ENCODE data around the gene SLC16A5.
"Not testable (repeated sequence)": the region's sequence is repeated elsewhere in the genome, so short reads cannot be mapped to it uniquely, and the experiment has no call there.

SLC16A5 gene

GRCh38 chr17:75087558-75088453 is at the start of gene SLC16A5:
TSS of gene SLC16A5 (plus strand) at chr17:75087954. CDS start at chr17:75093637, 5,683 bp downstream.
- DNase-seq, result no peak

- no peak for DNase-seq
Observed at GRCh38 chr17:75039238-75039637, 48.5 kb upstream of the SLC16A5 start.

- no peak for DNase-seq
Observed at GRCh38 chr17:75041656-75042280, 46.0 kb upstream of the SLC16A5 start.

- not testable (repeated sequence) for DNase-seq
Observed at GRCh38 chr17:75043789-75044188, 44.0 kb upstream of the SLC16A5 start.

- DNase-seq, result no peak
Observed at GRCh38 chr17:75044716-75045115, 43.0 kb upstream of the SLC16A5 start.

- DNase-seq, result not testable (repeated sequence)
Observed at GRCh38 chr17:75045946-75046406, 41.8 kb upstream of the SLC16A5 start.

- DNase-seq, result peak; percentile 94
Observed at GRCh38 chr17:75046407-75047289, 41.1 kb upstream of the SLC16A5 start, which contains the start of the genes ATP5PD and KCTD2. TSS of gene ATP5PD (minus strand) at chr17:75046969. CDS start at chr17:75042650, 4,319 bp downstream. TSS of gene KCTD2 (plus strand) at chr17:75047225. CDS start at chr17:75047251, 26 bp downstream.

- no peak for DNase-seq
Observed at GRCh38 chr17:75047398-75048098, 40.2 kb upstream of the SLC16A5 start.

GRCh38 chr17:75048249-75048878 is 39.4 kb upstream of the SLC16A5 start:
- DNase-seq, result no peak

GRCh38 chr17:75049057-75049456 is 38.7 kb upstream of the SLC16A5 start:
- no peak for DNase-seq

- DNase-seq, result no peak
Observed at GRCh38 chr17:75049706-75050105, 38.0 kb upstream of the SLC16A5 start.

- DNase-seq, result no peak
Observed at GRCh38 chr17:75051941-75052340, 35.8 kb upstream of the SLC16A5 start.

GRCh38 chr17:75059369-75060345 is 28.1 kb upstream of the SLC16A5 start:
- DNase-seq, result no peak

GRCh38 chr17:75060434-75061054 is 27.2 kb upstream of the SLC16A5 start:
- no peak for DNase-seq

GRCh38 chr17:75061055-75061438 is 26.7 kb upstream of the SLC16A5 start:
- no peak for DNase-seq

GRCh38 chr17:75061618-75062017 is 26.1 kb upstream of the SLC16A5 start:
- no peak for DNase-seq

GRCh38 chr17:75063201-75063600 is 24.6 kb upstream of the SLC16A5 start:
- DNase-seq, result no peak

- DNase-seq, result no peak
Observed at GRCh38 chr17:75063626-75064025, 24.1 kb upstream of the SLC16A5 start.

- DNase-seq, result no peak
Observed at GRCh38 chr17:75064040-75064439, 23.7 kb upstream of the SLC16A5 start.

GRCh38 chr17:75064460-75064859 is 23.3 kb upstream of the SLC16A5 start:
- DNase-seq, result no peak

Measured in NCI-H1092 treated with DMSO at 0.1 percent for 48 hours (cell line).